HEK293 (cell line): ENCODE results near the gene TOM1L2.

Source experiments
- CTCF ChIP-seq: fragments of 450-650 bp; formaldehyde crosslinking; IDR thresholded peaks from 2 replicates; pipeline ENCODE4 v1.5.1; 2016; ENCODE audit warnings: missing biosample characterization, missing genetic modification characterization
- YY1 ChIP-seq: fragments of 450-650 bp; formaldehyde crosslinking; IDR thresholded peaks from 2 replicates; pipeline ENCODE4 v1.5.1; 2018; ENCODE audit warnings: missing biosample characterization, missing genetic modification characterization
- ZNF10 ChIP-seq: fragments of 450-650 bp; formaldehyde crosslinking; IDR thresholded peaks from 2 replicates; pipeline ENCODE4 v1.5.1; 2017; ENCODE audit warnings: missing biosample characterization, missing genetic modification characterization
- TF ChIP-seq, protein P1 (sequence below): fragments of 450-650 bp; formaldehyde crosslinking; IDR thresholded peaks from 2 replicates; pipeline ENCODE4 v1.5.1; 2016; ENCODE audit warnings: missing biosample characterization, missing genetic modification characterization

- TF ChIP-seq ZNF10 (tag by site-specific recombination): no peak
- TF ChIP-seq YY1 (tag by site-specific recombination): no peak
- no peak for TF ChIP-seq CTCF (tag by site-specific recombination)
- TF ChIP-seq, protein P1, sequence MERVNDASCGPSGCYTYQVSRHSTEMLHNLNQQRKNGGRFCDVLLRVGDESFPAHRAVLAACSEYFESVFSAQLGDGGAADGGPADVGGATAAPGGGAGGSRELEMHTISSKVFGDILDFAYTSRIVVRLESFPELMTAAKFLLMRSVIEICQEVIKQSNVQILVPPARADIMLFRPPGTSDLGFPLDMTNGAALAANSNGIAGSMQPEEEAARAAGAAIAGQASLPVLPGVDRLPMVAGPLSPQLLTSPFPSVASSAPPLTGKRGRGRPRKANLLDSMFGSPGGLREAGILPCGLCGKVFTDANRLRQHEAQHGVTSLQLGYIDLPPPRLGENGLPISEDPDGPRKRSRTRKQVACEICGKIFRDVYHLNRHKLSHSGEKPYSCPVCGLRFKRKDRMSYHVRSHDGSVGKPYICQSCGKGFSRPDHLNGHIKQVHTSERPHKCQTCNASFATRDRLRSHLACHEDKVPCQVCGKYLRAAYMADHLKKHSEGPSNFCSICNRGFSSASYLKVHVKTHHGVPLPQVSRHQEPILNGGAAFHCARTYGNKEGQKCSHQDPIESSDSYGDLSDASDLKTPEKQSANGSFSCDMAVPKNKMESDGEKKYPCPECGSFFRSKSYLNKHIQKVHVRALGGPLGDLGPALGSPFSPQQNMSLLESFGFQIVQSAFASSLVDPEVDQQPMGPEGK (tag by site-specific recombination): no peak
Observed at GRCh38 chr17:17880577-17881196, 91.5 kb downstream of the TOM1L2 start.
